Measurements from ENCODE around the gene JMJD7.

DNA sequence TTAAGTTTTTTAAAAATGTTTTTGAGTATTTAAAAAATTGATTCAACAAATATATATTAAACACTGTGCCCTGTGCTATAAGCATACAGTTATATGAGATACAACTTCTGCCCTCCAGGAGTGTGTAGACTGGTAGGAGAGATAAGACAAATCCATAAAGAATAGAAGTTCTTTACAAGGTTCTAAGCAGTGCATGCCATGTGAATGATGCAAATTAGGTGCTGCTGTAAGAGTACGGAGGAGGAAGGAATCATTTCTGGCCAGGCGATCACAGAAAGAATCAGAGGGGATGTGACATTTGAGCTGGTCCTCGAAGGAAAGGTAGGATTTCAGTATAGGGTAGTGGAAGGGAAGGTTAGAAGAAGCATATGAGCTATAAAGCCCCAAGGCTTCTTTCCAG, 39.6 kb upstream of the JMJD7 start:
- TF ChIP-seq CTCF (IDR thresholded peaks at IDR 0.05): no peak
- no peak for TF ChIP-seq SMC3 (IDR thresholded peaks at IDR 0.05)
- TF ChIP-seq USF2 (IDR thresholded peaks at IDR 0.05): no peak
- TF ChIP-seq POLR2A (IDR thresholded peaks at IDR 0.05; ENCODE audit: low read length): no peak
- TF ChIP-seq NR3C1 (IDR thresholded peaks at IDR 0.05): no peak
- TF ChIP-seq MAZ (IDR thresholded peaks at IDR 0.05; ENCODE audit: borderline replicate concordance, low read depth, low read length): no peak
- TF ChIP-seq CHD4 (IDR thresholded peaks at IDR 0.05; ENCODE audit: borderline replicate concordance): no peak
- no peak for TF ChIP-seq RAD21 (conservative IDR thresholded peaks at IDR 0.05 in 1 of 2, IDR thresholded peaks at IDR 0.05 in 1 of 2)
- TF ChIP-seq, protein P1, sequence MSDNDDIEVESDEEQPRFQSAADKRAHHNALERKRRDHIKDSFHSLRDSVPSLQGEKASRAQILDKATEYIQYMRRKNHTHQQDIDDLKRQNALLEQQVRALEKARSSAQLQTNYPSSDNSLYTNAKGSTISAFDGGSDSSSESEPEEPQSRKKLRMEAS (IDR thresholded peaks at IDR 0.05): no peak
- TF ChIP-seq EHMT2 (IDR thresholded peaks at IDR 0.05; ENCODE audit: low read depth): no peak
- no peak for TF ChIP-seq POLR2AphosphoS2 (conservative IDR thresholded peaks at IDR 0.05; ENCODE audit: low read length)
- TF ChIP-seq CBX2 (IDR thresholded peaks at IDR 0.05; ENCODE audit: borderline replicate concordance, low read depth): no peak
- no peak for TF ChIP-seq EP300 (IDR thresholded peaks at IDR 0.05)
- TF ChIP-seq CHD2 (IDR thresholded peaks at IDR 0.05; ENCODE audit: low read length, partially characterized antibody): no peak
